Heart right ventricle (tissue), 16 donors: ENCODE results near the gene VPS26B. TPM values are rescaled to one million over a fixed set of nuclear protein-coding genes. Genes with fewer than 3 reads are reported as not detected.

Experiments used
- ATAC-seq, 8 donors: fragments of 200-7000 bp; cut with Tn5 transposase; one replicate each; pipeline ENCODE4 v1.9.1; 2020; ENCODE audit warnings: mild to moderate bottlenecking in 8 of 8, moderate library complexity in 8 of 8, moderate number of reproducible peaks in 1 of 8
- DNase-seq, 2 donors: peaks; one replicate each; pipeline ENCODE4 v3.0.0-alpha.2; 2020
- H3K27ac ChIP-seq, 10 donors: fragments of 200-600 bp; sonication (generic) in 2 of 10; one replicate each; pipeline versions ENCODE4 v1.5.0 to v1.8.0; 2020 to 2022; ENCODE audit warnings: mild to moderate bottlenecking in 3 of 10
- H3K27me3 ChIP-seq, 7 donors: fragments of 200-600 bp; one replicate each; pipeline ENCODE4 v1.8.0; 2021 to 2022; ENCODE audit warnings: mild to moderate bottlenecking in 2 of 7
- H3K36me3 ChIP-seq, 9 donors: fragments of 200-600 bp; sonication (generic) in 1 of 9; one replicate each; pipeline versions ENCODE4 v1.5.0 to v1.8.0; 2020 to 2022; ENCODE audit warnings: mild to moderate bottlenecking in 2 of 9
- H3K4me1 ChIP-seq, 9 donors: fragments of 200-600 bp; sonication (generic) in 1 of 9; one replicate each; pipeline versions ENCODE4 v1.5.0 to v1.8.0; 2020 to 2022; ENCODE audit warnings: mild to moderate bottlenecking in 4 of 9
- H3K4me3 ChIP-seq, 10 donors: fragments of 200-600 bp; sonication (generic) in 2 of 10; one replicate each; pipeline versions ENCODE4 v1.5.0 to v1.8.0; 2020 to 2022; ENCODE audit warnings: mild to moderate bottlenecking in 7 of 10, moderate library complexity in 2 of 10
- H3K9me3 ChIP-seq, 11 donors: fragments of 200-600 bp in 10 of 11; sonication (generic) in 2 of 11; one replicate each; pipeline versions ENCODE4 v1.5.0 to v1.8.0; 2013 to 2022; ENCODE audit warnings: mild to moderate bottlenecking in 2 of 11, control low read depth in 1 of 11, moderate library complexity in 1 of 11
- WGBS, 2 donors: extraction: QIAGEN DNeasy Blood & Tissue Kit; methylation state at CpG; one replicate each; pipeline ENCODE4 v1.1.7; 2013; ENCODE audit warnings: inconsistent platforms in 1 of 2; 5-methylcytosine and 5-hydroxymethylcytosine counted together
- intact Hi-C, 10 donors: fragments of 100-400 bp; cut with DNase I; formaldehyde crosslinking; loops; one replicate each; pipeline versions ENCODE4 v1.11.1 to v1.14.2; 2022
- polyA plus RNA-seq, 2 donors: library from polyadenylated mRNA; stranded (reverse); fragments of 200-250 nt; gene quantifications; one replicate each; pipeline ENCODE4 v1.2.3, GENCODE V29; 2013
- total RNA-seq, 10 donors: library from RNA; stranded (reverse); fragmentation: NEBNext Ultra II Directional in 3 of 10; extraction: Animal tissue kit (Norgen Biotek cat#: 25700) in 3 of 10; gene quantifications; one replicate each; pipeline versions ENCODE4 v1.2.1 to v1.2.4, GENCODE V29; 2021 to 2023
- TF ChIP-seq, protein P1 (sequence below), 9 donors: fragments of 200-600 bp; sonication (generic) in 2 of 9; IDR thresholded peaks; one replicate each; pipeline versions ENCODE4 v1.5.0 to v1.8.0; 2021 to 2022; ENCODE audit warnings: antibody characterized with exemption in 9 of 9, mild to moderate bottlenecking in 5 of 9, moderate library complexity in 1 of 9
- donor health status: Arrhythmogenic right ventricular cardiomyopathy.
- donor health status: ischemic (EF 13 %, LVEDD 7.1; RV severe dilation, severe dysfunction).
- donor health status: healthy with polysubstance abuse.
- donor health status: DM: no; HTN: yes; CAD: no.
- donor health status: DM: no; HTN: no; CAD: no.
- donor health status: ischemic (EF 25% LVEDD 6.9; RV normal size, moderate dysfunction).
- donor health status: ischemic (EF 25% LVEDD 5.7; RV mildly dilated, moderate dysfunction).
- donor health status: healthy.
- donor health status: DM: yes; HTN: yes; CAD: no.
- donor health status: Ischemic cardiomyopathy.
- donor health status: ischemic (EF 35%, LVEDD 5.7; RV mildly dilated, moderate dysfunction).
- donor health status: nonischemic (EF 11% LVEDD 7.7; RV severe dilation, severe dysfunction).
- donor health status: DM: yes; HTN: yes; CAD: no.
- donor health status: PGD.
- donor health status: ischemic (EF 29% LVEDD 5.4; RV normal size, mild dysfunction).
- donor health status: nonischemic (EF 23%, LVEDD 6.1; RV moderate dilation, normal function).

Gene VPS26B
- total and polyA plus RNA-seq, 12 donors = 19.9 to 49.6 (median 34.5) TPM

DNA sequence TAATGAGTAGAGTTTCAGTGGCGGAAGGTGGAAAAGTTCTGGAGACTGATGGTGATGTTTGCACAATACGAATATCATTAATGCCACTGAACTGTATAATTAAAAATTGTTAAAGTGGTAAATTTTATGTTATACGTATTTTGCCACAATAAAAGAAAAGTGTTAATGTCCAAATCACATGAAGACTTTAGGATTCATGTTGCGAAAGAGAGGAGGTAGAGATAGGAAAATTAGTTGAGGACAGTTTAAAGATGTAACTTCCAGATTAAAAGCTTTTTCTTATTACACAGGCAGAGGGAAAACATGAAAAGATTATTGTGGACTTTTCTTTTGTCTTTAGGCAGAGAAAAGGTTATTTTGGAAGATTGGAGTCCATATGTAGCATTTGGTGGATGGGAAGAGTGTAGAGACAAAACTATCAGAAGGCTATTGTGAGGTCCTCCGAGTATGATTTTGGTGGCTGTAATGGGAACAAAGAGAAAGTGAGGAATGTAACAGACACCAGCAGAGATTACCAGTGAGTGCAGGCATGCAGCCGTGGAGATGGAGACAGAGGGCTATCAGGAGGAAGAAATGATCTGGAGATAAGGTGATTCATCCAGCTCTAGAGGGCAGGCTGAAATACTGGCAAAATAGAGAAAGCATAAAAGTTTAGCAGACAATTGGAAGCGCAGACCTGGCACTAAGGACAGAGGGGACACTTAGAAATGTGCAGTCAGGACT is 12.5 kb downstream of the VPS26B start:
- Histone ChIP-seq H3K36me3 (peaks cover 0 to 73% (median 25%) of the 10 kb centered on the region in 9 donors), H3K4me1 (peaks cover 0 to 40% (median 11%) of the 10 kb centered on the region in 9 donors), H3K27ac (no peak overlapping the region), H3K9me3 (no peaks in the 10 kb centered on the region), H3K27me3 (no peaks in the 10 kb centered on the region), H3K4me3 (no peak overlapping the region)
- 83 to 91% methylated on average over 7 of the region's 7 CpGs for WGBS, 2 donors
- no peak for ATAC-seq
- DNase-seq = no peak
- TF ChIP-seq, protein P1, sequence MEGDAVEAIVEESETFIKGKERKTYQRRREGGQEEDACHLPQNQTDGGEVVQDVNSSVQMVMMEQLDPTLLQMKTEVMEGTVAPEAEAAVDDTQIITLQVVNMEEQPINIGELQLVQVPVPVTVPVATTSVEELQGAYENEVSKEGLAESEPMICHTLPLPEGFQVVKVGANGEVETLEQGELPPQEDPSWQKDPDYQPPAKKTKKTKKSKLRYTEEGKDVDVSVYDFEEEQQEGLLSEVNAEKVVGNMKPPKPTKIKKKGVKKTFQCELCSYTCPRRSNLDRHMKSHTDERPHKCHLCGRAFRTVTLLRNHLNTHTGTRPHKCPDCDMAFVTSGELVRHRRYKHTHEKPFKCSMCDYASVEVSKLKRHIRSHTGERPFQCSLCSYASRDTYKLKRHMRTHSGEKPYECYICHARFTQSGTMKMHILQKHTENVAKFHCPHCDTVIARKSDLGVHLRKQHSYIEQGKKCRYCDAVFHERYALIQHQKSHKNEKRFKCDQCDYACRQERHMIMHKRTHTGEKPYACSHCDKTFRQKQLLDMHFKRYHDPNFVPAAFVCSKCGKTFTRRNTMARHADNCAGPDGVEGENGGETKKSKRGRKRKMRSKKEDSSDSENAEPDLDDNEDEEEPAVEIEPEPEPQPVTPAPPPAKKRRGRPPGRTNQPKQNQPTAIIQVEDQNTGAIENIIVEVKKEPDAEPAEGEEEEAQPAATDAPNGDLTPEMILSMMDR (IDR thresholded peaks at IDR 0.05) = no peak
- intact Hi-C loops = no loop called here

DNA sequence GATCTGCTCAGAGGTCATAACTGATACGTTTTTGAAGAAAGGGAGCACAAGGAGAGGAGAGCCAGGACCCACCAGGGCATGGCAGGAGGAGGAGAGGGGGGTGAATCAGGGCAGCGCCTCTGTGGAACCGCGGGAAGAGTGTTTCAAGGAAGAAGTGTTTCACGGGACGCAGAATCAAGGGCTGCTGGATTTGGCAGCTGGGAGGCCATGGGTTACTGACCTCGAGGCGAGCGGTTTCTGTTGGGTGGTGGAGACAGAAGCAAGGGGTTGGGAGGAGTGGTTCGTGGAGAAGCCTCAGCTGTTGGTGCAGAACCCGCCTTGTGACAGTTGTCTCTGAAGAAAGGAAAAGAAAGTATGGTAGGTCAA is 13.1 kb downstream of the VPS26B start:
- WGBS, 2 donors = 80 to 84% methylated on average over 11 of the region's 11 CpGs
- intact Hi-C loops = no loop called here
- no peak for DNase-seq
- TF ChIP-seq, protein P1 (IDR thresholded peaks at IDR 0.05) = no peak
- Histone ChIP-seq H3K4me3 (no peak overlapping the region), H3K36me3 (peaks cover 0 to 79% (median 30%) of the 10 kb centered on the region in 9 donors), H3K4me1 (peaks cover 0 to 35% (median 7%) of the 10 kb centered on the region in 9 donors), H3K27me3 (no peaks in the 10 kb centered on the region), H3K9me3 (no peaks in the 10 kb centered on the region), H3K27ac (no peak overlapping the region)
- ATAC-seq = no peak

DNA sequence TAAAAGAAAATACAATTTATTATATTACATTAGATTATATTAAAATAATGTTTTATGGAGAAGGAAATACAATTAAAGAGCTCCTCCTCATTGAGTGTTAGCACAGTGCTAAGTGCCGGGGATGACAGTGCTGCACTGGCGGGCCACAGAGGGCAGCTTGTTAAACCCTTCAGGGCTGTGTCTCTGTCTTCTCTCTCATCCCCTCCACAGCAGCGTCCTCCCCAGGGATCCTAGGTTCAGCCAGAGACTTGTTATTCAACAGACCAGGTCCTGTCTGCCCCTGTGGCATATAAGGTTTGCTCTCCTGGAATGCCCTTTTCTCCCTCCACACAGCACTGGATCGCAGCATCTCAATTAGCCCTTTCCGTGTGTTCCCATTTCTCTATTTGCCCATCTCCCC is 14.5 kb downstream of the VPS26B start:
- TF ChIP-seq, protein P1 (IDR thresholded peaks at IDR 0.05) = no peak
- peaks cover 0 to 21% (median 5%) of the 10 kb centered on the region in 9 donors for H3K4me1 ChIP-seq
- no peaks in the 10 kb centered on the region for H3K9me3 ChIP-seq
- ATAC-seq (no peak), DNase-seq (no peak)
- H3K27ac ChIP-seq = no peak overlapping the region
- H3K4me3 ChIP-seq = no peak overlapping the region
- peaks cover 0 to 93% (median 43%) of the 10 kb centered on the region in 9 donors for H3K36me3 ChIP-seq
- H3K27me3 ChIP-seq = no peaks in the 10 kb centered on the region
- WGBS, 2 donors = 92 to 97% methylated on average over 5 of the region's 5 CpGs
- intact Hi-C loops = no loop called here

DNA sequence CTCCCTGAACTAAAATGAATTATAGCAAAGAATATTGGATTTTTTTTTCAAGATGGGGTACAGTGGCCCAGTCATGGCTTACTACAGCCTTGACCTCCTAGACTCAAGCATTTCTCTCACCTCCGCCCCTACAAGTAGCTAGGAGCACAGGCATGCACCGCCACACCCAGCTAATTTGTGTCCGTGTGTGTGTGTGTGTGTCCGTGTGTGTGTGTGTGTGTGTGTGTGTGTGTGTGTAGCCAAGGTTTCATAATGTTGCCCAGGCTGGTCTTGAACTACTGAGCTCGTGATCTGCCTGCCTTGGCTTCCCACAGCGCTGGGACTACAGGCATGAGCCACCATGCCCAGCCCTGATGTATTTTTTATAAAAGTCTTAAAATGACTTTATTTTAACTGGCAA is 16.1 kb downstream of the VPS26B start:
- no peaks in the 10 kb centered on the region for H3K27me3 ChIP-seq
- H3K4me1 ChIP-seq = peaks cover 0 to 5% (median 0%) of the 10 kb centered on the region in 9 donors
- DNase-seq (no peak), ATAC-seq (no peak)
- intact Hi-C loops = no loop called here
- no peaks in the 10 kb centered on the region for H3K9me3 ChIP-seq
- peaks cover 0 to 98% (median 59%) of the 10 kb centered on the region in 9 donors for H3K36me3 ChIP-seq
- 72 to 76% methylated on average over 6 of the region's 6 CpGs for WGBS, 2 donors
- no peak overlapping the region for H3K4me3 ChIP-seq
- TF ChIP-seq, protein P1 (IDR thresholded peaks at IDR 0.05) = no peak
- H3K27ac ChIP-seq = no peak overlapping the region
